ENCODE measurements around the gene RAPGEF4. TPM values are rescaled to one million over a fixed set of nuclear protein-coding genes. Genes with fewer than 3 reads are reported as not detected.

The RAPGEF4 gene
- total RNA-seq, 1 experiment from 2014 or later = 0.59 TPM

DNA sequence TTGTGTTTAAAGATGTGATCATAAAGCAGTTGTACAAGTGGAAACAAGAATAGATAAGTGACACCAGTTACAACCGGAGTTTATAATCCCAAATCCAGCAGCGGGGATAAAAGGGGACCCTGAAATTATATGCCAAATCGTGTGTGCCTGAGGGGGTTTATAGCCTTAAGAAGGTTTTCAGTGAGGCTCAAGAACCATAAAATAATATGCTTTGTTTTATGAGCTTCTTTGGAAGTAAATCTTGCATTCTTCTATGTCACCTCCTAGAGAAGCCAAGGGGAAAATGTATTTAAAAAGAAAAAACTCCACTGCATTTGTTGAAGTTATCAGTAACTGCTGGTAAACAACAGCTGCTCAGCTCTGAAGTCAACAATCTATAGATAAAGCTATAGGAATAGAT lies 314.2 kb downstream of the RAPGEF4 start:
- H3K4me1 ChIP-seq (ENCODE audit: control insufficient read depth in 1 of 2, insufficient read depth in 2 of 2, low read length in 2 of 2) = peaks cover 20 to 43% of the 10 kb centered on the region in 2 experiments
- TF ChIP-seq JUND (IDR thresholded peaks at IDR 0.05) (no peak), FOSL1 (IDR thresholded peaks at IDR 0.05; ENCODE audit: low read depth) (no peak), POLR2A (IDR thresholded peaks at IDR 0.05; ENCODE audit: borderline replicate concordance, extremely low read depth, insufficient read depth, insufficient read length) (no peak), POLR2AphosphoS5 (IDR thresholded peaks at IDR 0.05; ENCODE audit: low read depth, low read length) (no peak), ZNF274 (IDR thresholded peaks at IDR 0.05; ENCODE audit: low read depth, low read length) (no peak), SIN3A (IDR thresholded peaks at IDR 0.05; ENCODE audit: low read depth) (no peak), YY1 (IDR thresholded peaks at IDR 0.05; ENCODE audit: extremely low read depth, insufficient replicate concordance, low read depth, low read length) (no peak)
- TF ChIP-seq, protein P1, sequence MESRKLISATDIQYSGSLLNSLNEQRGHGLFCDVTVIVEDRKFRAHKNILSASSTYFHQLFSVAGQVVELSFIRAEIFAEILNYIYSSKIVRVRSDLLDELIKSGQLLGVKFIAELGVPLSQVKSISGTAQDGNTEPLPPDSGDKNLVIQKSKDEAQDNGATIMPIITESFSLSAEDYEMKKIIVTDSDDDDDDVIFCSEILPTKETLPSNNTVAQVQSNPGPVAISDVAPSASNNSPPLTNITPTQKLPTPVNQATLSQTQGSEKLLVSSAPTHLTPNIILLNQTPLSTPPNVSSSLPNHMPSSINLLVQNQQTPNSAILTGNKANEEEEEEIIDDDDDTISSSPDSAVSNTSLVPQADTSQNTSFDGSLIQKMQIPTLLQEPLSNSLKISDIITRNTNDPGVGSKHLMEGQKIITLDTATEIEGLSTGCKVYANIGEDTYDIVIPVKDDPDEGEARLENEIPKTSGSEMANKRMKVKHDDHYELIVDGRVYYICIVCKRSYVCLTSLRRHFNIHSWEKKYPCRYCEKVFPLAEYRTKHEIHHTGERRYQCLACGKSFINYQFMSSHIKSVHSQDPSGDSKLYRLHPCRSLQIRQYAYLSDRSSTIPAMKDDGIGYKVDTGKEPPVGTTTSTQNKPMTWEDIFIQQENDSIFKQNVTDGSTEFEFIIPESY (IDR thresholded peaks at IDR 0.05; ENCODE audit: extremely low read depth, insufficient replicate concordance, low read length) = no peak
- TF ChIP-seq, protein P2, sequence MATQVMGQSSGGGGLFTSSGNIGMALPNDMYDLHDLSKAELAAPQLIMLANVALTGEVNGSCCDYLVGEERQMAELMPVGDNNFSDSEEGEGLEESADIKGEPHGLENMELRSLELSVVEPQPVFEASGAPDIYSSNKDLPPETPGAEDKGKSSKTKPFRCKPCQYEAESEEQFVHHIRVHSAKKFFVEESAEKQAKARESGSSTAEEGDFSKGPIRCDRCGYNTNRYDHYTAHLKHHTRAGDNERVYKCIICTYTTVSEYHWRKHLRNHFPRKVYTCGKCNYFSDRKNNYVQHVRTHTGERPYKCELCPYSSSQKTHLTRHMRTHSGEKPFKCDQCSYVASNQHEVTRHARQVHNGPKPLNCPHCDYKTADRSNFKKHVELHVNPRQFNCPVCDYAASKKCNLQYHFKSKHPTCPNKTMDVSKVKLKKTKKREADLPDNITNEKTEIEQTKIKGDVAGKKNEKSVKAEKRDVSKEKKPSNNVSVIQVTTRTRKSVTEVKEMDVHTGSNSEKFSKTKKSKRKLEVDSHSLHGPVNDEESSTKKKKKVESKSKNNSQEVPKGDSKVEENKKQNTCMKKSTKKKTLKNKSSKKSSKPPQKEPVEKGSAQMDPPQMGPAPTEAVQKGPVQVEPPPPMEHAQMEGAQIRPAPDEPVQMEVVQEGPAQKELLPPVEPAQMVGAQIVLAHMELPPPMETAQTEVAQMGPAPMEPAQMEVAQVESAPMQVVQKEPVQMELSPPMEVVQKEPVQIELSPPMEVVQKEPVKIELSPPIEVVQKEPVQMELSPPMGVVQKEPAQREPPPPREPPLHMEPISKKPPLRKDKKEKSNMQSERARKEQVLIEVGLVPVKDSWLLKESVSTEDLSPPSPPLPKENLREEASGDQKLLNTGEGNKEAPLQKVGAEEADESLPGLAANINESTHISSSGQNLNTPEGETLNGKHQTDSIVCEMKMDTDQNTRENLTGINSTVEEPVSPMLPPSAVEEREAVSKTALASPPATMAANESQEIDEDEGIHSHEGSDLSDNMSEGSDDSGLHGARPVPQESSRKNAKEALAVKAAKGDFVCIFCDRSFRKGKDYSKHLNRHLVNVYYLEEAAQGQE (IDR thresholded peaks at IDR 0.05; ENCODE audit: low read depth) = no peak
- H4K20me1 ChIP-seq (ENCODE audit: insufficient read depth) = no peaks in the 10 kb centered on the region
- ChIA-PET CTCF (interaction anchor here (1.0 kb wide), 1 partner anchor 23 kb away, joined by 6 read pairs; no protein-coding TSS in a partner anchor), RAD21 (ENCODE audit: low non-redundant PET in 1 of 2, low total read pairs in 2 of 2, uncharacterized antibody in 2 of 2, unreplicated experiment in 2 of 2) (no interaction called here), POLR2A (interaction anchor here (0.9 kb wide), 1 partner anchor 22 kb away, joined by 4 read pairs; no protein-coding TSS in a partner anchor)
- no peaks in the 10 kb centered on the region for H3K79me2 ChIP-seq (ENCODE audit: insufficient read depth, low read length)
- H3K4me2 ChIP-seq (ENCODE audit: low read length) = peak overlapping the region; percentile 60
- no TSS peak for BruUV-seq (replicated peaks)
- H3K27ac ChIP-seq (ENCODE audit: low read depth, low read length) = peak overlapping the region; percentile 82; the same call in 1 of the 2 replicates
- H3K9me2 ChIP-seq (ENCODE audit: insufficient read depth) = no peaks in the 10 kb centered on the region
- H3K9me3 ChIP-seq (ENCODE audit: control insufficient read depth in 1 of 2, insufficient read depth in 1 of 2, low read depth in 1 of 2, low read length in 2 of 2) = no peaks in the 10 kb centered on the region
- H3K4me3 ChIP-seq (replicated peaks in 1 of 2; ENCODE audit: low read depth in 1 of 2, low read length in 2 of 2) = peak overlapping the region; percentile 19 to 35
- DNase-seq (ENCODE audit: low read depth, low spot score) (no peak), ATAC-seq (no peak)
- H3K9ac ChIP-seq (ENCODE audit: low read length) = peak overlapping the region; percentile 38
- intact Hi-C loops (cut with micrococcal nuclease) = no loop called here
- no peaks in the 10 kb centered on the region for H3K36me3 ChIP-seq (ENCODE audit: control insufficient read depth in 1 of 2, insufficient read depth in 2 of 2, low read length in 2 of 2)
- H2AFZ ChIP-seq (ENCODE audit: low read depth, low read length, poor library complexity, severe bottlenecking) = peak overlapping the region; percentile 71
- H3K27me3 ChIP-seq (ENCODE audit: insufficient read depth, low read length) = peaks cover 6% of the 10 kb centered on the region; the same call in 1 of the 2 replicates
